Muscle of leg (tissue), 11 donors: ENCODE data around the gene CSGALNACT2. TPM values are rescaled to one million over a fixed set of nuclear protein-coding genes. Genes with fewer than 3 reads are reported as not detected.
"Not testable (repeated sequence)": the region's sequence is repeated elsewhere in the genome, so short reads cannot be mapped to it uniquely, and the experiment has no call there.

Experiments used
- DNase-seq: peaks from one replicate; pipeline ENCODE4 v3.0.0; 2013
- H3K27ac ChIP-seq: one replicate; pipeline ENCODE4 v1.5.1; 2013; ENCODE audit warnings: mild to moderate bottlenecking, low read length, control low read depth
- H3K27me3 ChIP-seq: one replicate; pipeline ENCODE4 v1.6.1; 2013; ENCODE audit warnings: low read length; ENCODE audit not compliant: control insufficient read depth, insufficient read depth
- H3K36me3 ChIP-seq: one replicate; pipeline ENCODE4 v1.6.1; 2013; ENCODE audit warnings: low read length; ENCODE audit not compliant: control insufficient read depth, insufficient read depth
- H3K4me1 ChIP-seq: one replicate; pipeline ENCODE4 v1.6.1; 2013; ENCODE audit warnings: low read length; ENCODE audit not compliant: control insufficient read depth, insufficient read depth
- H3K4me3 ChIP-seq: one replicate; pipeline ENCODE4 v1.5.1; 2013; ENCODE audit warnings: low read length, control low read depth
- H3K9me3 ChIP-seq: replicated peaks from 2 replicates; pipeline ENCODE4 v1.6.1; 2013; ENCODE audit warnings: low read depth, low read length; ENCODE audit not compliant: control insufficient read depth
- WGBS: methylation state at CpG from one replicate; pipeline ENCODE4 v1.1.5; 2013; ENCODE audit warnings: missing lambda C conversion rate; ENCODE audit not compliant: insufficient coverage; 5-methylcytosine and 5-hydroxymethylcytosine counted together
- polyA plus RNA-seq, 8 donors: library from polyadenylated mRNA; unstranded; fragments of 120-200 nt; gene quantifications; one replicate each; pipeline versions ENCODE4 v1.2.1 to v1.2.3, GENCODE V29; 2013; ENCODE audit warnings: inconsistent platforms in 1 of 8, low replicate concordance in 1 of 8; ENCODE audit not compliant: insufficient read length in 8 of 8, insufficient read depth in 1 of 8
- total RNA-seq: library from RNA; stranded (reverse); fragments of 120-200 nt; gene quantifications from one replicate; pipeline ENCODE4 v1.2.4, GENCODE V29; 2013

The CSGALNACT2 gene
- total and polyA plus RNA-seq, 9 donors: 16.2 to 30.8 (median 23.0) TPM

DNA sequence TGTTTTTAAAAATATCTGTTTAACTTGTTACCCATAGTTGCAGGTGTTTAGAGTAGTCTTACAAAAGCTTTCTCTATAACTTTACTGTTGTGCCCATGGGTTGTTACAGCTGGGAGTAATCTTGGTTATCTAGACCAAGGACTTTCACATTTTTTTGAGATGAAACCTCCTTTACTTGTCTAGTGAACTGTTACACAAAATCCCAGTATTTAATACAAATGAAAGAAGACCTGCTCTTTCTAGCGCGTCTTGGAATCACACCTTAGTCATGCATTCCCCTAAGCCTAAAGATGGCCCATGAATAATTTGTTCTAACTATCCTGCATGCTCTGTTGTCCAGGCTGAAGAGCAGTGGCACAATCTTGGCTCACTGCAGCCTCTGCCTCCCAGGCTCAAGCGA is 38.0 kb downstream of the CSGALNACT2 start:
- no peak for DNase-seq
- peaks cover 45% of the 10 kb centered on the region for H3K36me3 ChIP-seq
- H3K27me3 ChIP-seq: no peaks in the 10 kb centered on the region
- no peaks in the 10 kb centered on the region for H3K4me1 ChIP-seq
- WGBS: 100% methylated on average over 2 of the region's 3 CpGs
- no peak overlapping the region for H3K4me3 ChIP-seq
- H3K27ac ChIP-seq: no peak overlapping the region
- peaks cover 6% of the 10 kb centered on the region for H3K9me3 ChIP-seq

DNA sequence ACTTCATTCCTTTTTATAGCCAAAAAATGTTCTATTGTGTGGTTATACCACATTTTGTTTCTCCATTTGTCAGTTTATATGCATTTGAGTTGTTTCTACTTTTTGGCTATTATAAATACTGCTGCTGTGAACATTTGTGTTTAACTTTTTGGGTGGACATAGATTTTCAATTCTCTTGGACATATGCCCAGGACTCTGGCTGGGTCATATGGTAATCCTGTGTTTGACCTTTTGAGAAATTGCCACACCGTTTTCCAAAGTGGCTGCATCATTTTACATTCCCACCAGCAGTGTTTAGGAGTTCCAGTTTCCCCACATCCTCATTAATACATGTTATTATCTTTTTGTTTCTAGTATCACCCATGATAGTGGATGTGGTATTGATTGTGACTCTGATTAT is 39.4 kb downstream of the CSGALNACT2 start:
- no peak overlapping the region for H3K4me3 ChIP-seq
- H3K27me3 ChIP-seq: no peaks in the 10 kb centered on the region
- no peak overlapping the region for H3K27ac ChIP-seq
- DNase-seq: no peak
- no CpG with 5 or more reads among the region's 1 CpG for WGBS
- peaks cover 6% of the 10 kb centered on the region for H3K9me3 ChIP-seq
- H3K4me1 ChIP-seq: no peaks in the 10 kb centered on the region
- H3K36me3 ChIP-seq: peaks cover 49% of the 10 kb centered on the region

DNA sequence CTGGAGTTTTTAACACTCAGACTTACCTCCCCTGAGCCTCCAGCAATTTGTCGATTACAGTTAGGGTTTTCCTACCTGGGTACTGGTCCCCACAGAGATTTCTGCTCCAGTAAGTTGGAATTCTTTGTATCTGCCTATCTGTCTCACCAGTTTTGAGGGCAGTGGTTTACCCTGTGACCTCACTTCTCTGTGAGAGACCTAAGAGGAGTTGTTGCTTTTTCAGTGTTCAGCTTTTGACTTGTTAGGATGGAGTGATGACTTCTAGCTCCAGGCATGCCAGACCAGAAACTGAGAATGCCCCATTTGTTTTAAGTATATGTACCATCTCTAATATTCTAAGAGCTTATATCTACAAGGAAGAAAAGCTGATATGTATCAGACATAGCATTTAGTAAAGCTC is 42.9 kb downstream of the CSGALNACT2 start:
- Histone ChIP-seq H3K27ac (no peak overlapping the region), H3K4me1 (no peaks in the 10 kb centered on the region), H3K4me3 (no peak overlapping the region), H3K27me3 (no peaks in the 10 kb centered on the region), H3K9me3 (peaks cover 6% of the 10 kb centered on the region), H3K36me3 (peaks cover 44% of the 10 kb centered on the region)
- WGBS: no CpG with 5 or more reads among the region's 1 CpG
- DNase-seq: no peak

DNA sequence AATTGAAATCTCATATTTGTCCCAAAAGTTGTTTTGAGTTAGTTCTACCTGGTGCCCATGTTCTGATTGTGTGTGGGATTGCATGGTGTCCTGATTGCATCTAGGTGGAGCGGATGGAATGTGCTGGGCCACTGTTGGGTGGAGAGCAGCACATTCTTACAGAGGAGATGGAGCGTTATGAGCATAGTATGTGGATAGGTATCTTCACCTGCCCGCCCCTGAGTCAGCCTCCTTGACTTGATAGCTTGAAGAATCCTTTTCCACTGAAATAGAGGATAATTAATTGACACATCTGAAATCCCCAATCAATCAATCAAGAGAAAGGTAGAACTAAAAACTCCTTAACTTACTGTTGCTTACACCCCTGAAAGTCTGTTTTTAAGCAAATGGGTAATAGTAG is 45.5 kb downstream of the CSGALNACT2 start:
- not testable (repeated sequence) for H3K4me3 ChIP-seq, H3K9me3 ChIP-seq, H3K4me1 ChIP-seq, H3K27ac ChIP-seq, DNase-seq, H3K27me3 ChIP-seq
- no CpG with 5 or more reads among the region's 3 CpGs for WGBS
- H3K36me3 ChIP-seq: peaks cover 42% of the 10 kb centered on the region

DNA sequence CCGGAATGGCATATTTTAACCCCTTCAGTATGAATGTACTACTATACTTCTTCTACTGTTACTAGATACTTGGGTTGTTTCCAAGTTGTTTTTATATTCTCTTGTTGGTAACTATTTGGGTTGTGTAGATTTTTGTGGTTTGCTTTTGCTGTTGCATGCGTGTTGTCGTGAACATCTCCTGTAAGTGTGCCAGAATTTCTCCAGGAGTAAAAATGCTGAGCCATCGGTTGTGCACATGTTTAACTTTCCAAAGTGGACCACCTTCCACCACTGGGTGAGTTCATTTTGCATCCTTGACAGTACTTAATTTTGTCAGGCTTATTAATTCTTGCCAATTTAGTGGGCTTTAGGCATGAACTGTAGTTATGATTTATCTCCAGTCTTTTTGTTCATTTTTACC is 47.9 kb downstream of the CSGALNACT2 start:
- Histone ChIP-seq H3K27me3 (no peaks in the 10 kb centered on the region), H3K27ac (no peak overlapping the region), H3K36me3 (peaks cover 24% of the 10 kb centered on the region), H3K4me1 (no peaks in the 10 kb centered on the region), H3K4me3 (no peak overlapping the region), H3K9me3 (no peaks in the 10 kb centered on the region)
- WGBS: 94% methylated on average over 3 of the region's 4 CpGs
- no peak for DNase-seq

DNA sequence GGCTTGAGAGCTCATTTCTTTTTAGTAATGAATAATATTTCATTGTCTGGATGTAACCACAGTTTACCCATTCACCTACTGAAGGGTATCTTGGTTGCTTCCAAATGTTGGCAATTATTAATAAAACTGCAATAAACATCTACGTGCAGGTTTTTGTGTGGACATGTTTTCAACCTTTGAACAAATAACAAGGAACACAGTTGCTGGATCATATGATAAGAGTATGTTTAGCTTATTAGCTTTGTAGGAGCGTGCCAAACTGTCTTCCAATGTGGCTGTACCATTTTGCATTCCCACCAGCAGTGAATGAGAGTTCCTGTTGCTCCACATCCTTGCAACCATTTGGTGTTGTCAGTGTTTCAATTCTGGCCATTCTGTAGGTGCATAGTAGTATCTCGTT is 49.0 kb downstream of the CSGALNACT2 start:
- DNase-seq: no peak
- peaks cover 17% of the 10 kb centered on the region for H3K36me3 ChIP-seq
- no peaks in the 10 kb centered on the region for H3K9me3 ChIP-seq
- no peak overlapping the region for H3K27ac ChIP-seq
- H3K4me1 ChIP-seq: no peaks in the 10 kb centered on the region
- H3K4me3 ChIP-seq: no peak overlapping the region
- no peaks in the 10 kb centered on the region for H3K27me3 ChIP-seq
- 100% methylated on average over 1 of the region's 3 CpGs for WGBS

DNA sequence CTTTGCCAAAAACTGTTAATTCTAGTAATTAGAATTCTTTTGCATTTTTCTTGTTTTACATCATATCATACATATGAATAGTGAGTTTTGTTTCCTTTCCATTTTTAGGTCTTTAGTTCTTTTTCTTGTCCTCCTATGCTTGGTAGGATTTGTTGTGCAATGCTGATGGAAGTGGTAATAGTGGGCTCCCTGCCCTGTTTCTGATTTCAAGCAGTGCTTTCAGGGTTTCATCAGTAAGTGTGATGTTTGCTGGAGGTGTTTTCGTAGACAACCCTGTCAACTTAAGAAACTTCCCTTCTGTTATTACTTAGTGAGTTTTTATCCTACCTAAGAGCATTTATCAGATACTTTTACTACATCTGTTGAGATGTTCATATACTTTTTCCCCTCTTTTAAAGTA is 50.5 kb downstream of the CSGALNACT2 start:
- Histone ChIP-seq H3K36me3 (peaks cover 11% of the 10 kb centered on the region), H3K27me3 (no peaks in the 10 kb centered on the region), H3K4me3 (no peak overlapping the region), H3K9me3 (no peaks in the 10 kb centered on the region), H3K4me1 (peaks cover 2% of the 10 kb centered on the region), H3K27ac (no peak overlapping the region)
- DNase-seq: no peak
- WGBS: no CpG with 5 or more reads among the region's 1 CpG

DNA sequence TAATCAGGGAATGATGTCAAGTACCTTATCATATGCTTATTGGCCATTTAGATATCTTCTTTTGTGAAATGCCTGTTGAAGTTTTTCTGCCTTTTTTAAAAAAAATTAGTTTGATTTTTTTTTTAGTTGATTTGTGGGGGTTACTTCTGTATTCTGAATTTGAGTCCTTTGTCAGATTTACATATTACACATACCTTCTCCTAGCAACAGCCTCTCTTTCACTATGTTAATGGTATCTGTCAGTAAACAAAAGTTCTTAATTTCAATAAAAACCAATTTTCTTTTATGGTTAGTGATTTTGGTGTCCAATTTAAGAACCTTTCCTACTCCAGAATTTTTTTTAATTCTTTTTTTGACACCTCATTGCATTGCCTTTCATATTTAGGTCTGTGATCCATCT is 52.0 kb downstream of the CSGALNACT2 start:
- Histone ChIP-seq H3K27ac (no peak overlapping the region), H3K4me1 (peaks cover 6% of the 10 kb centered on the region), H3K4me3 (no peak overlapping the region), H3K27me3 (no peaks in the 10 kb centered on the region), H3K9me3 (no peaks in the 10 kb centered on the region), H3K36me3 (peaks cover 11% of the 10 kb centered on the region)
- no peak for DNase-seq

DNA sequence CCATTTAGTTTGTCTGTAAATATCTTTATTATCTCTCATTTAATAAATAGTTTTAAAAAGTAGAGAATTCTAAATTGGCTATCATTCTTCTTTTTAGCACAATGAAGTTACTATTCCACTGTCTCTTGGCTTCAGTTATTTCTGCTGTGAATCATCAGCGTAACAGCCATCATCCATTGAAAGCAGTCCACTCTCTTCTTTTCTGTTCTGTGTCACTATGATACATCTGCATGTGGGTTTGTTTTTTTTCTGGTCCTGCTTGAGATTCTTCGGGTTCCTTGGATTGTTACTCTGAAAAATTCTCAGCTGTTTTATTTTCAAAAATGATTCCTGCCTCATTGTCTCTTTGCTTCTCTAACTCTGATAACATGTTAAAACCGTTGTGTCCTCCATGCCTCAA is 52.5 kb downstream of the CSGALNACT2 start:
- Histone ChIP-seq H3K27me3 (no peaks in the 10 kb centered on the region), H3K4me3 (no peak overlapping the region), H3K36me3 (peaks cover 11% of the 10 kb centered on the region), H3K9me3 (no peaks in the 10 kb centered on the region), H3K4me1 (peaks cover 6% of the 10 kb centered on the region), H3K27ac (no peak overlapping the region)
- DNase-seq: no peak
- 100% methylated on average over 1 of the region's 3 CpGs for WGBS

DNA sequence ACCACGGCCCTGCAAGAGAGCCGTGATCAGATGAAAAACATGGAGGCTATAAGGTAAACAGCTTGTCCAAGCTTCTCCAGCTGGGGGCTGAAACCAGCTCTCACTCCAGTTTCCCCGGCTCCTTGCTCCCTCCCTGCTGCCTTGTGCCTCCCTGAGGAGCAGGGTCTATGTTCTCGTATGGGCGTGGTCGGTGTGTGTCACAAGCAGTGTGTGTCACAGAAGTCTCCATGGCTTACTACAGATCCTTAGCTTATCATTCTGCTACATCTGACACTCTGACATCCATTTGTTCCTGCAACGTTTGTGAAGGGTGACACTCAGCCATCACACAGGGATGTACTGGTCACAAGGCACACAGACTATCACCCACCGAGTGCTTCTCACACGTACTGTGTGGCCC is 54.6 kb downstream of the CSGALNACT2 start:
- no peaks in the 10 kb centered on the region for H3K27me3 ChIP-seq

DNA sequence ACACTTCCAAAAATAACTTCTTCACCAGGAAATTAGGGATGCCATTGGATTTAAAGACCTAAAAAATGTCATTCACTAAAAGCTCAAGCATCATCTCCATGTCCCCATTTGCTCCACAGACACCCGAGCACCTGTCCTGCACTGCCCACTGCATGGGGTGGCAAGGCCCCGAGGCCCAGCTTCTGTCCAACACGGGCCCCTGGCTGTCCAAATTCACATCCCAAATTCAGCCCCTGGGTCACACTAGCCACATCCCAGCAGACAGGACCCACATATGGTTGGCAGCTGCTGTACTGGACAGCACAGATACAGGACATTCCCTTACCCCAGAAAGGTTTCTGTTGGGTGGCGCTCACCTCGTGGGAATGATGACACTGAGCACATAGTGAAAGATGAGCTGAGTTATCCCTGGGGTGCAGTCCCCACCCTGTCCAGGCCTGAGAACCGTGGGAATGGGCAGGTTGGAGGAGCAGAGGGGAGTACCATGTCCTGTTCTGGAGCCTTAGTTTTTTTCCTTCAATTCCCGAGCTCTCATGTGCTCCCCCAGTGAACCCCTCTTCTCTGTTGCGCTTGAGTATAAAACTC is 55.3 kb downstream of the CSGALNACT2 start:
- Histone ChIP-seq H3K4me1 (peaks cover 6% of the 10 kb centered on the region), H3K27ac (no peak overlapping the region), H3K36me3 (peaks cover 4% of the 10 kb centered on the region), H3K9me3 (no peaks in the 10 kb centered on the region), H3K4me3 (no peak overlapping the region), H3K27me3 (no peaks in the 10 kb centered on the region)
- DNase-seq: no peak
- WGBS: 61% methylated on average over 6 of the region's 8 CpGs

More for the DNA sequence above, 54.6 kb downstream of the CSGALNACT2 start:
- 85% methylated on average over 8 of the region's 9 CpGs for WGBS
- Histone ChIP-seq H3K9me3 (no peaks in the 10 kb centered on the region), H3K36me3 (peaks cover 4% of the 10 kb centered on the region), H3K4me3 (no peak overlapping the region), H3K27ac (no peak overlapping the region), H3K4me1 (peaks cover 6% of the 10 kb centered on the region)
- no peak for DNase-seq
